ENCODE data around the gene CPXM1.

Gene CPXM1

DNA sequence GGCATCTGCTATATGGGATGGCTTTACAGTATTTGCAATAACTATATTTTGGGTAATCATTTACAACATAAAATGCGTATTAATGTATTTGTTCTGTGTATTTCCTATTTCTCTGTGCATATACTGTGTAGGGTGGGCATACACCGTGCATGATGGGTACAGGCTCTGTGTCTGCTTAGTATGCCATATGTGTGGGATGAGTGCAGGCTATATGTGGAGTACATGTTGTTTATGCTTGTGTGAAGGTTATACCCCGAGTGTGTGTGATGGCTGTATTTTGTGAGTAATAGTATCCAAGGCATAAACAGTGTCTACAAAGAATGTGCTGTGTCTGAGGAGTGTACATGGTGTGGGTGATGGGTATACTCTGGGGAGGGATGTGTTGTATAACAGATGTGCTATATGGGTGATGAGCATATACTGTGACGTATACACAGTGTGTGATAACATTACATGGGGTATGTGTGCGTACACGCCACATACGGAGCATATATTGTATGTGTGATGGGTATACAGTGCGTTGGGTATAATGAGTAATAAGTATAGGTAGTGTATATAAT is 52.7 kb downstream of the CPXM1 start:
- DNase-seq = no peak

- no peak for DNase-seq
Observed at GRCh38 chr20:2746636-2747265, 53.7 kb downstream of the CPXM1 start.

GRCh38 chr20:2745936-2746635 is 54.3 kb downstream of the CPXM1 start:
- DNase-seq = no peak

- no peak for DNase-seq
Observed at GRCh38 chr20:2745060-2745910, 55.1 kb downstream of the CPXM1 start.

Measured in amniotic stem cell (primary cell).